Activated CD8-positive, alpha-beta memory T cell treated with anti-CD3 and anti-CD28 coated beads, Interleukin-2, amount 10 ng/mL, durations not matched to agents 7 days and 5 days (primary cell): Measurements from ENCODE around the gene ADPRH. TPM values are rescaled to one million over a fixed set of nuclear protein-coding genes. Genes with fewer than 3 reads are reported as not detected.

Experiments used
- ATAC-seq: fragments of 150-1000 bp; cut with Tn5 transposase; one replicate; pipeline ENCODE4 v1.10.0; 2021; ENCODE audit warnings: moderate library complexity
- CTCF ChIA-PET: fragments of 350-600 bp; sonication (Branson Sonifier 250); formaldehyde crosslinking; loops from one replicate; lab custom pipeline; 2021; ENCODE audit warnings: antibody characterized with exemption; lab: Charles Lee
- DNase-seq: peaks from one replicate; pipeline ENCODE4 v3.0.0-alpha.2; 2020
- H3K27ac Mint-ChIP-seq: one replicate; pipeline ENCODE4 v1.8.0; 2021; ENCODE audit warnings: mild to moderate bottlenecking, mixed read lengths
- H3K27me3 Mint-ChIP-seq: one replicate; pipeline ENCODE4 v1.8.0; 2021; ENCODE audit warnings: mixed read lengths
- H3K36me3 Mint-ChIP-seq: one replicate; pipeline ENCODE4 v1.8.0; 2021; ENCODE audit warnings: mild to moderate bottlenecking, mixed read lengths
- H3K4me1 Mint-ChIP-seq: one replicate; pipeline ENCODE4 v1.8.0; 2021; ENCODE audit warnings: mixed read lengths
- H3K4me3 Mint-ChIP-seq: one replicate; pipeline ENCODE4 v1.8.0; 2021; ENCODE audit warnings: mild to moderate bottlenecking, moderate library complexity, mixed read lengths
- H3K9me3 Mint-ChIP-seq: one replicate; pipeline ENCODE4 v1.8.0; 2022; ENCODE audit warnings: low read depth, mixed read lengths
- total RNA-seq, 2 experiments: library from RNA; stranded (reverse); gene quantifications; one replicate each; pipeline ENCODE4 v1.2.3, GENCODE V29; 2021

ADPRH gene
- total RNA-seq, 2 experiments from 2014 or later: 6.1 to 19.3 TPM

GRCh38 chr3:119569156-119569555 is 10.1 kb upstream of the ADPRH start:
- ATAC-seq (no peak), DNase-seq (no peak)
- no peak overlapping the region for H3K27ac Mint-ChIP-seq
- no peaks in the 10 kb centered on the region for H3K9me3 Mint-ChIP-seq
- CTCF ChIA-PET: interaction anchor here (1.7 to 2.4 kb wide), 2 partner anchors 10 kb away, joined by 6 to 10 read pairs; partner anchors contain the start of genes ADPRH and CD80
- peaks cover 6% of the 10 kb centered on the region for H3K27me3 Mint-ChIP-seq
- no peak overlapping the region for H3K4me3 Mint-ChIP-seq
- peaks cover 19% of the 10 kb centered on the region for H3K4me1 Mint-ChIP-seq
- H3K36me3 Mint-ChIP-seq: peaks cover 10% of the 10 kb centered on the region

- Mint-ChIP-seq H3K4me3 (no peak overlapping the region), H3K27ac (peak overlapping the region; percentile 49), H3K27me3 (peaks cover 6% of the 10 kb centered on the region), H3K4me1 (peaks cover 21% of the 10 kb centered on the region), H3K36me3 (peaks cover 9% of the 10 kb centered on the region), H3K9me3 (no peaks in the 10 kb centered on the region)
- DNase-seq: no peak
- ATAC-seq: peak; percentile 58
- CTCF ChIA-PET: interaction anchor here (1.2 to 2.4 kb wide), 3 partner anchors 8 to 11 kb away, joined by 3 to 10 read pairs (median 6); partner anchors contain the start of genes ADPRH and CD80
Measured at GRCh38 chr3:119570229-119570628, 9.1 kb upstream of the ADPRH start.

- H3K27me3 Mint-ChIP-seq: peaks cover 6% of the 10 kb centered on the region
Measured at GRCh38 chr3:119571230-119571629, 8.1 kb upstream of the ADPRH start.

GRCh38 chr3:119571688-119572087 is 7.6 kb upstream of the ADPRH start:
- Mint-ChIP-seq H3K27ac (no peak overlapping the region), H3K9me3 (no peaks in the 10 kb centered on the region), H3K4me1 (peaks cover 14% of the 10 kb centered on the region), H3K36me3 (peaks cover 9% of the 10 kb centered on the region), H3K27me3 (peaks cover 6% of the 10 kb centered on the region), H3K4me3 (no peak overlapping the region)
- ATAC-seq: no peak
- CTCF ChIA-PET: interaction anchor here (1.4 kb wide), 1 partner anchor 74 kb away, joined by 3 read pairs; the partner anchor contains the start of gene TIMMDC1
- DNase-seq: no peak

More at GRCh38 chr3:119571230-119571629, 8.1 kb upstream of the ADPRH start:
- Mint-ChIP-seq H3K9me3 (no peaks in the 10 kb centered on the region), H3K4me1 (peaks cover 17% of the 10 kb centered on the region), H3K36me3 (peaks cover 9% of the 10 kb centered on the region), H3K4me3 (no peak overlapping the region), H3K27ac (no peak overlapping the region)
- DNase-seq (no peak), ATAC-seq (no peak)
- CTCF ChIA-PET: interaction anchor here (1.4 to 2.4 kb wide), 2 partner anchors 8 to 73 kb away, joined by 3 to 6 read pairs; partner anchors contain the start of genes ADPRH and TIMMDC1

DNA sequence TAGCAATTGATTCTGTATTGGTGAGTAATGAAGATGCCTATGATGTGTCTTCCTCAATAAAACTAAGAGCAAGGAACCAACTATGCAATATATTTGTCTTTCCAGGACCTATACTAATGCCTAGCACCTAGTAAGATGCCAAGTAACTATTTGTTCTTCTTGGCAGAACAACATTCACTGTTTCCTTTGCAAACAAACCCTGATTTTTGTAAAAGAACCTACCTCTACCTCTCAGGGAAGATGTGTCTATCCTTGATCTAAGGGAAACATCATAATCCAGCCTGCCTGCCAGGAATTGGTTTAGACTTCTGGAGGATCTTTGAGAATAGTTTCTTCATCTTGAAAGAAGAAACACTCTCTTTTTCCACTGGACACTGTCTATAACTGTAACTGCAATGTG is 3.8 kb upstream of the ADPRH start:
- CTCF ChIA-PET: interaction anchor here (1.6 kb wide), 1 partner anchor 17 kb away, joined by 4 read pairs; no protein-coding TSS in a partner anchor
- H3K4me1 Mint-ChIP-seq: peaks cover 13% of the 10 kb centered on the region
- H3K4me3 Mint-ChIP-seq: no peak overlapping the region

DNA sequence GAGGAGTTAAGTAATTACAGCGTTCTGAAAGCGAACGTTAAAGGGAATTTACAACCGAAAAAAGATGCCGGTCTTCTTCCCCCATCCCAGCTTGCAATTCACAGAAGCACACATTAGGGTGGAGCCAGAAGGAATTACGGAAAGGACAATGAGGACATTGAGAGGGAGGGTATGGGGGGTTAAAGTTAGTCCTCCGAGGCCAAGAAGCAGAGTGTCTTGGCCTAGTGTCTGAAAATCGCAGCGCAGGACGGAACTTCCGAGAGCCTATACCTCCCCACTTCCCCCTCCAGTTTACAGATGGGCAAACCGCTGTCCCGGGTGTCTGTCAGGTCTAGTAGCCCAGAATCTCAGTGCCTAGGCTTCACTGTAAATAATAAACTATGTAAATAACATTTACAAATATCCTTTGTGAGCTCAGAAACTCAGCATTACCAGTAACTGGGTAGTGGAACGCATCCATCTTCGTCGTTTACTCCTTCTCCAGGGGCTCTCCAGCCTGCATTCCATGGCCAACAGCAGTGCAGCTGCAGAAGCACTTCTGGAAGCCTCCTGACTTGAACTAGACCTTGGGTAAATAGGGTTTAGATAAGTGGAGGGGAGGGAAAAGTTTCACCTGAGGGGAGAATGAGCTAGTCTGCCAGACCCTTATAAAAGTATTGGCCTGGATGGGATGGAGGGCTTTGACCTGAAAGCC is 922 bp downstream of the ADPRH start:
- peaks cover 22% of the 10 kb centered on the region for H3K4me1 Mint-ChIP-seq
- no peaks in the 10 kb centered on the region for H3K27me3 Mint-ChIP-seq
- peak overlapping the region; percentile 87 for H3K27ac Mint-ChIP-seq
- H3K9me3 Mint-ChIP-seq: no peaks in the 10 kb centered on the region
- CTCF ChIA-PET: interaction anchor here (0.9 to 4.0 kb wide), 6 partner anchors 10 to 339 kb away, joined by 3 to 14 read pairs (median 4); partner anchors contain the start of genes B4GALT4 and CD80
- peaks cover 4% of the 10 kb centered on the region for H3K36me3 Mint-ChIP-seq
- peak; percentile 53 for DNase-seq
- peak overlapping the region; percentile 83 for H3K4me3 Mint-ChIP-seq
- ATAC-seq: peak; percentile 43

More for the DNA sequence above, 3.8 kb upstream of the ADPRH start:
- Mint-ChIP-seq H3K27ac (no peak overlapping the region), H3K27me3 (peaks cover 3% of the 10 kb centered on the region), H3K9me3 (no peaks in the 10 kb centered on the region), H3K36me3 (peaks cover 2% of the 10 kb centered on the region)
- DNase-seq (no peak), ATAC-seq (no peak)

- Mint-ChIP-seq H3K4me1 (peaks cover 22% of the 10 kb centered on the region), H3K4me3 (no peak overlapping the region), H3K36me3 (peaks cover 4% of the 10 kb centered on the region), H3K9me3 (no peaks in the 10 kb centered on the region), H3K27ac (no peak overlapping the region), H3K27me3 (no peaks in the 10 kb centered on the region)
- ATAC-seq (no peak), DNase-seq (no peak)
- CTCF ChIA-PET: interaction anchor here (4.0 kb wide), 1 partner anchor 22 kb away, joined by 14 read pairs; the partner anchor contains the start of gene CD80
Measured at GRCh38 chr3:119582178-119582577, 2.9 kb downstream of the ADPRH start.

DNA sequence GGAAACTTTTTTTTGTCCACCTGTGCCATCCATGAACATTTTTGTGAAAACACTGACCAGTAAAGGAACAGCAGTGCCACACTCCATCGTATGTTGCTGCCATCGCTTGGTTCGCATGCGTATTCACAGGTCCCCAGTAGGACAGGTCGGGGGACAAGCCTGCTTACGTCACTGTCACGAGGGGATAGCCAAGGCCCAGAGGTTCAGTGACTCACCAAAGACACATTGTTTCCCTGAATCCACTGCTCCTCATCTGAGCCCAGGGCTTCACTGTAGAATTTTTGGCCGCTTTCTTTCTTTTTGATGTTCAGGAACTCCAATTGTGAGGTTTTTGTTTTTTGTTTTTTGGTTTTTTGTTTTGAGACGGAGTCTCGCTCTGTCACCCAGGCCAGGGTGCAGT is 5.9 kb downstream of the ADPRH start:
- no peak overlapping the region for H3K27ac Mint-ChIP-seq
- H3K4me1 Mint-ChIP-seq: peaks cover 28% of the 10 kb centered on the region
- peaks cover 1% of the 10 kb centered on the region for H3K9me3 Mint-ChIP-seq
- H3K36me3 Mint-ChIP-seq: peaks cover 15% of the 10 kb centered on the region
- H3K4me3 Mint-ChIP-seq: no peak overlapping the region
- CTCF ChIA-PET: no interaction called here
- ATAC-seq: no peak
- H3K27me3 Mint-ChIP-seq: peaks cover 2% of the 10 kb centered on the region
- no peak for DNase-seq

DNA sequence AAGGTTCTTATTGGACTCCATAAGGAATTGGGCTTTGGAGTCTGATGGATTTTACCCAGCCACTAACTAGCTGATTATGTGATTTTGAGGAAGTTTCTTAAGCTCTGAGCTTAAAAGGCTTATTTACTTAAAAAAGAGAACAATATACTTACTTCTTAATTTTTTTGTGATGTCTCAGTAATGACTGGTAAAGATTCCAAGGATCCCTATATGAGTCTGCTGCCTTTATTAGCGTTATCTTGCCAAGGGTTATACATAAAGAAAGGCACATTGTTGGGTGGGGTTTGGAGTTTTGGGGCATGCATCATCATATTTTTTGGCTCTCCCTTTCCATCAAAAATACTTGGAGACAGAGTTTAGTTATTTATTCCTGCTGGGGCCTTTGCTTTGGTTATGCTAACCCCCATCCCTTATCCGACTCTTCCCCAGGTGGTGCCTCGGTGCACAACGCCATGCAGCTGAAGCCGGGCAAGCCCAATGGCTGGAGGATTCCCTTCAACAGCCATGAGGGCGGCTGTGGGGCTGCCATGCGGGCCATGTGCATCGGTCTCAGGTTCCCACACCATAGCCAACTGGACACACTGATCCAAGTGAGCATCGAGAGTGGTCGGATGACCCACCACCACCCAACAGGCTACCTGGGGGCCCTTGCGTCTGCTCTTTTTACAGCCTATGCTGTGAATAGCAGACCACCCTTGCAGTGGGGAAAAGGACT is 6.7 kb downstream of the ADPRH start:
- no peak overlapping the region for H3K27ac Mint-ChIP-seq
- CTCF ChIA-PET: interaction anchor here (1.0 kb wide), 1 partner anchor 14 kb away, joined by 3 read pairs; no protein-coding TSS in a partner anchor
- DNase-seq (no peak), ATAC-seq (no peak)
- H3K4me3 Mint-ChIP-seq: no peak overlapping the region
- H3K4me1 Mint-ChIP-seq: peaks cover 27% of the 10 kb centered on the region
- peaks cover 3% of the 10 kb centered on the region for H3K9me3 Mint-ChIP-seq
- H3K27me3 Mint-ChIP-seq: peaks cover 2% of the 10 kb centered on the region
- H3K36me3 Mint-ChIP-seq: peaks cover 20% of the 10 kb centered on the region

- CTCF ChIA-PET: no interaction called here
- DNase-seq (no peak), ATAC-seq (no peak)
- Mint-ChIP-seq H3K4me3 (no peak overlapping the region), H3K27me3 (peaks cover 2% of the 10 kb centered on the region), H3K36me3 (peaks cover 20% of the 10 kb centered on the region), H3K9me3 (peaks cover 3% of the 10 kb centered on the region), H3K27ac (no peak overlapping the region), H3K4me1 (peaks cover 22% of the 10 kb centered on the region)
Measured at GRCh38 chr3:119586733-119587172, 7.5 kb downstream of the ADPRH start.

DNA sequence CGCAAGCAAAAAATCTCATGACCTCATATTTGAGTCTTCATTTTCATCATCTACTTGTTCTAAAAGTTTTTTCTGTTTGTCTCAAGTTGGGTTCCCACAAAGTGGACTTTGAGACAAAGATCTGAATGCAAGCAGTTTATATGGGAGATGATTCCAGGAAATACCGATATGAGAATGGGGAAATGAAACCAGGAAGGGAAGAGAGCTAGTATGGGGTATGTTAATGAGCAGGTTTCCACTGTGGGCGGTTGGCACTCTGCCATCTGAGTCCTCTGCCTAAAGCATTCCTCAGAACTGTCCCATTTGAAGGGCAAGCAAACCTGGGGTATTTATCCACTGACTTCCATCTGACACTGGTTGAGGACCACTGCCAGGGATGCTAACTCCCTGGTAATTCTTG is 8.8 kb downstream of the ADPRH start:
- H3K9me3 Mint-ChIP-seq: peaks cover 3% of the 10 kb centered on the region
- H3K27me3 Mint-ChIP-seq: peaks cover 5% of the 10 kb centered on the region
- H3K4me1 Mint-ChIP-seq: peaks cover 16% of the 10 kb centered on the region
- DNase-seq: no peak
- no peak for ATAC-seq
- H3K27ac Mint-ChIP-seq: no peak overlapping the region
- no peak overlapping the region for H3K4me3 Mint-ChIP-seq
- CTCF ChIA-PET: interaction anchor here (0.9 kb wide), 1 partner anchor 93 kb away, joined by 3 read pairs; no protein-coding TSS in a partner anchor
- H3K36me3 Mint-ChIP-seq: peaks cover 17% of the 10 kb centered on the region

DNA sequence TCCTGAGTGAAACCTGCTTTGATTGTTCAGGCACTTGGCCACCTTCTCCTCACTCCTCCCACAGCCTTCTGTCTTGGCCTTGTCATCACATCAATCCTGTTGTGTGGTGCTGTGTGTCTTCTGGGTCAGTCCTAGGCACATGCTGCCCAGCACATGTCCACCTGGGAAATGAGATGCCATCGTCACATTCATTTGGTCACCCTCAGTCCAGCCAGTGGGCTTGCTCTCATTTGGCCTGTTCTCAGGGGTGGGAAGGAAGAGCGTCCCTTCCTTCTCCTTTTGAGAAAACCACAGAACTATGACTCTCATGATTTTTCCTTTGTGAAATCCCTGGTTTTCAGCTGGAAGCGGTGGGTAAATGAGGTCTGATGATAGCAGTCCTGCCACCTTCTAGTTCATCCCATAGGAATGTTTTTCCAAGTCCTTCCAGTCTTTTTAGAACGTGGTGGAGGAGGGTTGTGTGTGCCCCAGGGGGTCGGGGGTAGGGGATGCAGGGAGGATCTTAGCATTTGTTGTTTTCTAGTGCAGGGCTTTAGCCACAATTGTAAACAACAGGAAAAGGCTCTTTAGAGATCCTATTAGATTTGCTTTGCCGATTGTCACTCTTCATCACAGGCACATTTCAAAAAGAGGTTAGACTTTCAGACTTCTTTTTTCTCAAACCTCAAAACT is 9.9 kb downstream of the ADPRH start:
- DNase-seq (no peak), ATAC-seq (no peak)
- CTCF ChIA-PET: interaction anchor here (0.9 to 2.2 kb wide), 3 partner anchors 11 to 37 kb away, joined by 3 to 6 read pairs (median 3); no protein-coding TSS in a partner anchor
- Mint-ChIP-seq H3K9me3 (peaks cover 3% of the 10 kb centered on the region), H3K4me1 (peaks cover 16% of the 10 kb centered on the region), H3K27me3 (peaks cover 5% of the 10 kb centered on the region), H3K27ac (no peak overlapping the region), H3K36me3 (peaks cover 17% of the 10 kb centered on the region), H3K4me3 (no peak overlapping the region)
